H9 (cell line): ENCODE data around the gene FARP2. TPM values are rescaled to one million over a fixed set of nuclear protein-coding genes. Genes with fewer than 3 reads are reported as not detected.

Experiments used
- DNase-seq: peaks from one replicate; pipeline ENCODE4 v3.0.0-alpha.2; 2017
- H2AFZ ChIP-seq: one replicate; pipeline ENCODE4 v1.6.1; 2013; ENCODE audit warnings: mild to moderate bottlenecking, low read length, control low read depth, moderate library complexity
- H2AK5ac ChIP-seq: 2 replicates; pipeline ENCODE4 v1.6.1; 2013; ENCODE audit warnings: low read length, control low read depth, mixed read lengths; ENCODE audit not compliant: insufficient read length
- H2BK120ac ChIP-seq: one replicate; pipeline ENCODE4 v1.6.1; 2013; ENCODE audit warnings: low read depth, mild to moderate bottlenecking, low read length, control low read depth, inconsistent platforms; ENCODE audit not compliant: poor library complexity, severe bottlenecking
- H2BK12ac ChIP-seq: 2 replicates; pipeline ENCODE4 v1.6.1; 2013; ENCODE audit warnings: low read length, control low read depth, mixed read lengths, low read depth; ENCODE audit not compliant: insufficient read length
- H2BK15ac ChIP-seq: 2 replicates; pipeline ENCODE4 v1.6.1; 2013; ENCODE audit warnings: low read depth, low read length, control low read depth
- H2BK20ac ChIP-seq: one replicate; pipeline ENCODE4 v1.6.1; 2013; ENCODE audit warnings: low read depth, mild to moderate bottlenecking, low read length, control low read depth, inconsistent platforms; ENCODE audit not compliant: poor library complexity, severe bottlenecking
- H2BK5ac ChIP-seq: 2 replicates; pipeline ENCODE4 v1.6.1; 2013; ENCODE audit warnings: low read length, control low read depth, mixed read lengths; ENCODE audit not compliant: insufficient read length
- H3K14ac ChIP-seq: 2 replicates; pipeline ENCODE4 v1.6.1; 2013; ENCODE audit warnings: low read length, control low read depth; ENCODE audit not compliant: insufficient read depth
- H3K18ac ChIP-seq: 2 replicates; pipeline ENCODE4 v1.6.1; 2013; ENCODE audit warnings: low read depth, mild to moderate bottlenecking, mixed read lengths, low read length, control low read depth; ENCODE audit not compliant: insufficient read length
- H3K23ac ChIP-seq: 2 replicates; pipeline ENCODE4 v1.6.1; 2013; ENCODE audit warnings: low read length, control low read depth, mixed read lengths, low read depth; ENCODE audit not compliant: insufficient read length
- H3K23me2 ChIP-seq: 2 replicates; pipeline ENCODE4 v1.6.1; 2013; ENCODE audit warnings: low read depth, mild to moderate bottlenecking, mixed read lengths, low read length, control low read depth; ENCODE audit not compliant: insufficient read length, poor library complexity, severe bottlenecking
- H3K27ac ChIP-seq: 2 replicates; pipeline ENCODE4 v1.5.1; 2013; ENCODE audit warnings: low read length, control low read depth, mixed read lengths, low read depth; ENCODE audit not compliant: insufficient read length
- H3K27me3 ChIP-seq: 2 replicates; pipeline ENCODE4 v1.6.1; 2013; ENCODE audit warnings: low read length, control low read depth, inconsistent platforms; ENCODE audit not compliant: insufficient read depth
- H3K4ac ChIP-seq: 2 replicates; pipeline ENCODE4 v1.6.1; 2013; ENCODE audit warnings: low read depth, mild to moderate bottlenecking, control low read depth, inconsistent platforms, low read length, moderate library complexity
- H3K4me1 ChIP-seq: 2 replicates; pipeline ENCODE4 v1.6.1; 2013; ENCODE audit warnings: low read length, control low read depth, inconsistent platforms; ENCODE audit not compliant: insufficient read depth
- H3K4me2 ChIP-seq: 2 replicates; pipeline ENCODE4 v1.6.1; 2013; ENCODE audit warnings: low read length, control low read depth, mixed read lengths; ENCODE audit not compliant: insufficient read length, insufficient read depth
- H3K56ac ChIP-seq: 2 replicates; pipeline ENCODE4 v1.6.1; 2013; ENCODE audit warnings: low read depth, mild to moderate bottlenecking, mixed read lengths, low read length, control low read depth; ENCODE audit not compliant: insufficient read length
- H3K79me1 ChIP-seq: 2 replicates; pipeline ENCODE4 v1.6.1; 2013; ENCODE audit warnings: low read depth, mild to moderate bottlenecking, moderate library complexity, low read length, control low read depth, inconsistent platforms; ENCODE audit not compliant: insufficient read depth, poor library complexity, severe bottlenecking
- H3K79me2 ChIP-seq: 2 replicates; pipeline ENCODE4 v1.6.1; 2013; ENCODE audit warnings: low read length, control low read depth, inconsistent platforms; ENCODE audit not compliant: insufficient read depth
- H3K9ac ChIP-seq: 2 replicates; pipeline ENCODE4 v1.6.1; 2013; ENCODE audit warnings: low read length, control low read depth, mixed read lengths; ENCODE audit not compliant: insufficient read length; ENCODE audit errors: extremely low read depth
- H3K9me3 ChIP-seq: one replicate; pipeline ENCODE4 v1.6.1; 2013; ENCODE audit warnings: low read depth, low read length, inconsistent platforms; ENCODE audit not compliant: control insufficient read depth
- H3T11ph ChIP-seq: one replicate; pipeline ENCODE4 v1.6.1; 2013; ENCODE audit warnings: mild to moderate bottlenecking, low read length, control low read depth, inconsistent platforms
- H4K20me1 ChIP-seq: one replicate; pipeline ENCODE4 v1.6.1; 2013; ENCODE audit not compliant: control insufficient read depth, insufficient read length, insufficient read depth
- H4K5ac ChIP-seq: 2 replicates; pipeline ENCODE4 v1.6.1; 2013; ENCODE audit warnings: low read depth, mild to moderate bottlenecking, mixed read lengths, low read length, control low read depth; ENCODE audit not compliant: insufficient read length
- H4K8ac ChIP-seq: replicated peaks from 2 replicates; pipeline ENCODE4 v1.6.1; 2013; ENCODE audit warnings: low read length, control low read depth, mixed read lengths, low read depth; ENCODE audit not compliant: insufficient read length
- H4K91ac ChIP-seq: 2 replicates; pipeline ENCODE4 v1.6.1; 2013; ENCODE audit warnings: low read depth, mild to moderate bottlenecking, moderate library complexity, mixed read lengths, low read length, control low read depth; ENCODE audit not compliant: insufficient read length
- H3K27ac Mint-ChIP-seq, 3 experiments: 2 replicates in 2 of 3; 3 replicates in 1 of 3; pipeline ENCODE4 v1.8.0; 2020 to 2021; ENCODE audit warnings: mixed read lengths in 3 of 3, mild to moderate bottlenecking in 1 of 3, moderate library complexity in 1 of 3
- H3K27me3 Mint-ChIP-seq: 2 replicates; pipeline ENCODE4 v1.8.0; 2021; ENCODE audit warnings: low read depth, mild to moderate bottlenecking, moderate library complexity, mixed read lengths
- H3K36me3 Mint-ChIP-seq, 3 experiments: 2 replicates in 2 of 3; 3 replicates in 1 of 3; pipeline ENCODE4 v1.8.0; 2020 to 2021; ENCODE audit warnings: low read depth in 3 of 3, mixed read lengths in 3 of 3; ENCODE audit not compliant: insufficient read depth in 1 of 3
- H3K4me1 Mint-ChIP-seq, 2 experiments: 2 replicates each; pipeline ENCODE4 v1.8.0; 2020; ENCODE audit warnings: mixed read lengths in 2 of 2
- H3K4me3 Mint-ChIP-seq, 2 experiments: 2 replicates in 1 of 2; 3 replicates in 1 of 2; pipeline ENCODE4 v1.8.0; 2020 to 2021; ENCODE audit warnings: mild to moderate bottlenecking in 2 of 2, mixed read lengths in 2 of 2, moderate library complexity in 1 of 2
- H3K9me3 Mint-ChIP-seq, 2 experiments: 2 replicates in 1 of 2; 3 replicates in 1 of 2; pipeline ENCODE4 v1.8.0; 2020; ENCODE audit warnings: mild to moderate bottlenecking in 2 of 2, mixed read lengths in 2 of 2, moderate library complexity in 1 of 2
- CTCF ChIP-seq: fragments of 200-600 bp; sonication (generic); conservative IDR thresholded peaks from 3 replicates; pipeline ENCODE4 v1.8.0; 2021; ENCODE audit warnings: antibody characterized with exemption, mild to moderate bottlenecking
- WGBS: extraction: QIAGEN DNeasy Blood & Tissue Kit; methylation state at CpG from one replicate; pipeline ENCODE4 v1.1.7; 2013; ENCODE audit warnings: missing lambda C conversion rate, low lambda C conversion rate, mixed read lengths; ENCODE audit not compliant: insufficient read length; ENCODE audit errors: extremely low coverage; 5-methylcytosine and 5-hydroxymethylcytosine counted together
- total RNA-seq: library from RNA; stranded (reverse); gene quantifications from 2 replicates; pipeline ENCODE4 v1.2.1, GENCODE V29; 2021

The FARP2 gene
- total RNA-seq, 1 experiment from 2014 or later = 33.9 TPM

- Mint-ChIP-seq H3K4me3 (no peak overlapping the region), H3K27me3 (no peaks in the 10 kb centered on the region), H3K9me3 (no peaks in the 10 kb centered on the region), H3K4me1 (peaks cover 42 to 45% of the 10 kb centered on the region in 2 experiments), H3K27ac (peak overlapping the region; percentile 6 to 46 (median 24); a peak in 4 of 7 replicates), H3K36me3 (no peaks in the 10 kb centered on the region; a peak in 2 of 7 replicates)
- H3K9me3 ChIP-seq = no peaks in the 10 kb centered on the region
- no peak overlapping the region for H3K4me2 ChIP-seq
- H2BK120ac ChIP-seq = no peak overlapping the region
- H3K4me1 ChIP-seq = 0 out of 2 replicates have a peak, but pooled peaks cover 2% of the 10 kb centered on the region
- H3K56ac ChIP-seq = no peak overlapping the region
- H3K18ac ChIP-seq = no peak overlapping the region
- no peak overlapping the region for H3T11ph ChIP-seq
- peaks cover 65% of the 10 kb centered on the region for H3K79me2 ChIP-seq
- no peak overlapping the region for H2BK15ac ChIP-seq
- no CpG with 5 or more reads among the region's 18 CpGs for WGBS
- no peak overlapping the region for H4K8ac ChIP-seq
- H3K27me3 ChIP-seq = no peaks in the 10 kb centered on the region
- H3K23ac ChIP-seq = no peak overlapping the region
- no peak overlapping the region for H2AK5ac ChIP-seq
- H4K20me1 ChIP-seq = no peaks in the 10 kb centered on the region
- no peak overlapping the region for H3K9ac ChIP-seq
- DNase-seq = no peak
- no peak overlapping the region for H2BK20ac ChIP-seq
- H4K91ac ChIP-seq = no peak overlapping the region
- no peak overlapping the region for H4K5ac ChIP-seq
- no peak overlapping the region for H2BK5ac ChIP-seq
- no peak overlapping the region for H3K4ac ChIP-seq
- H3K14ac ChIP-seq = no peak overlapping the region
- no peak for TF ChIP-seq CTCF
- H3K27ac ChIP-seq = no peak overlapping the region
- no peak overlapping the region for H2BK12ac ChIP-seq
- H3K23me2 ChIP-seq = no peaks in the 10 kb centered on the region
- H3K79me1 ChIP-seq = peaks cover 6% of the 10 kb centered on the region
- H2AFZ ChIP-seq = no peak overlapping the region
Measured at GRCh38 chr2:241308832-241309500, 47.1 kb upstream of the FARP2 start.
